Measurements from ENCODE around the gene RXRB.

GRCh38 chr6:33173535-33174180 is 26.8 kb downstream of the RXRB start:
- TF ChIP-seq CTCF (IDR thresholded peaks at IDR 0.05; ENCODE audit: insufficient read depth, low read length) (no peak), POLR2AphosphoS5 (IDR thresholded peaks at IDR 0.05; ENCODE audit: low read depth) (no peak), REST (IDR thresholded peaks at IDR 0.05; ENCODE audit: insufficient replicate concordance, low read depth) (no peak), GABPA (IDR thresholded peaks at IDR 0.05; ENCODE audit: low read depth) (no peak)

All from HL-60 (cell line).